NCI-H128 (cell line): ENCODE data around the gene PTPRK.

Source experiments
- DNase-seq: peaks from one replicate; lab custom pipeline; 2025; ENCODE audit not compliant: unreplicated experiment; lab: John Stamatoyannopoulos, UW

Gene PTPRK

DNA sequence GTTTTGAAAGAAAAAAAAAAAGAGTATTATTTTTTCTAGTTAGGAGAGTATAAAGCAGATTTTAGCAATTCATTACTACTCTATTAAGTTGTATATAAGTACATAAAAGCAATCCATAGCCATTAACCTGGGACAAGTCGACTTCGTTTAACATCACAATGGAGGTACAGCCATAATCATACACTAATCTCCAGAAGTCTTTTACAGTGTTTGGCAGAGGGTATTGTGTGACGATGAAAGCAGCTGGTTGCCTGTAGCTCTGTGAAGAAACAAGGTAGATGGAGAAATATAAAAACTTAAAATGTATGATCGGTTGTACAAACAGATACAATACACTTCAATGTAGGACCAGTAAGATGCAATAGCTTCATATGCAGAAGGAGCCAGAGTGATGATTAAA is 543.6 kb downstream of the PTPRK start:
- no peak for DNase-seq

GRCh38 chr6:127976111-127976510 is 544.3 kb downstream of the PTPRK start:
- no peak for DNase-seq

DNA sequence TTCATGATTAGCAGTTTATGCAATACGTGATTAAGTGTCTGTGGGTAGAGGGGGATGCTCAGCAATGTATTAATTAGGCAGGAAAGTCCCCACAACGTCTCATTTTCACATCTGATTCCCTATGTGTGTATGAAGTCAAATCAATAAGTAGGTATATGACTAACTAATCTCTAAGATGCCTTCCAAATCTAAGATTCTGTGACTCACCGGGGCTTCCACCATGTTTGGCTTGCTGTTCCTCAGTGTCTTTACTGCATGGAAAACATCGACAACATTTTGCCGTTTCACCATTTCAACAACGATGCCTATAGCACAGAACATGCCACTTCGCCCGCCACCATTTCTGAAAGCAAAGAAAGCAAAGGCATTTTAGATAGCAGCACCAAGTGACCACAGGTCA is 547.6 kb downstream of the PTPRK start:
- no peak for DNase-seq

- DNase-seq, result no peak
Measured at GRCh38 chr6:127971945-127972391, 548.4 kb downstream of the PTPRK start.

DNA sequence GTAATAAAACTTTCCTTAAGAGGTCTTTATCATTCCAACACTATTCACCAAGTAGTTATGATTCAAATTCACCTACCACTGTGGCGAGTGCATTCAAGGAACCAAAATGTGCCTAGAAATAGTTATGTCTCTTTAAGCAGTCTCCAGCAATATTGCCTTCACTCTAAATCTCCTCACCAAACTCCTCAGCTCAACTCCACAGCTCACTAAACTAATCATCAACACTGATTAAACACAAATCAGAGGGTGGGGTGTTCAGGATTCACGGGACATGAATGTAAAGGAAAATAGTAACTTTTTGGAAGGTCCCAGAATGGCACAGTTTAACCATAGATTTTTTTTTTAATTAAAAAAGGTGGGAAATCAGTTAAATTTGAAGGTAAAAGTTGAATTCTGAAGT is 549.0 kb downstream of the PTPRK start:
- no peak for DNase-seq

DNA sequence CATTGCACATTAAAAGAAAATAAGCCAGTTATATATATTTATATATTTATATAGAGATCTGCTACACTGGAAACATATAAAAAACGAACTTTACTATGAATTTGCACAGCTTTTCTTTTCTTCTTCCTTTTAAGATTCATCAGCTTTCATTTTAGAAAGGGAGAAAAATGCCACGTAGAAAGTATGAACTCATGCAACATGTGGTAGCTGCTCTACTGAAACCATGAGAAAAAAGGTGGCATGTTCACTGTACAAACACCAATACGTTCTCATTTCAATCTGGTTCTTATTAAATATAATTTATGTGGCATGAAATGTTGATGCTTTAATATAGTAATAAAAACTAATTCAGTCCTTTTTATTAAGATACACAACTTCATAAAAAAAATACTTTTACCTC is 550.7 kb downstream of the PTPRK start:
- no peak for DNase-seq

DNA sequence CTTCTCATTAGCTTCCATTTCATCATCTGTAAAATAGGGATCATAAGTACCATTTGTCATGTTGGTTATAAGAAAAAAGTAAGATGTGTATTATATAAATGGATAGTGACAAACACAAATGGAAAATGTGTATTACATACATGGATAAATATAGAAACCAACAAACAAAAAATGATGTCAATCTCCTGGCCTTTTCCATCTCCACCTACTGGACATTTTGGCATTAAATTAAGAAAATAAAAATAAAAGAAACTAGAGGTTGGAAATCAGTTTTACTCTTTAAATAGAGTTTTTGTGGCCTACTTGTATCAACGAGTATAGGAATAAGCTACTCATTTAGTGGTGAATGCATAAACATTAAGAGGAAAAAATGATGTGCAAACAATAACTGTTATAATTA is 552.0 kb downstream of the PTPRK start:
- DNase-seq, result no peak

DNA sequence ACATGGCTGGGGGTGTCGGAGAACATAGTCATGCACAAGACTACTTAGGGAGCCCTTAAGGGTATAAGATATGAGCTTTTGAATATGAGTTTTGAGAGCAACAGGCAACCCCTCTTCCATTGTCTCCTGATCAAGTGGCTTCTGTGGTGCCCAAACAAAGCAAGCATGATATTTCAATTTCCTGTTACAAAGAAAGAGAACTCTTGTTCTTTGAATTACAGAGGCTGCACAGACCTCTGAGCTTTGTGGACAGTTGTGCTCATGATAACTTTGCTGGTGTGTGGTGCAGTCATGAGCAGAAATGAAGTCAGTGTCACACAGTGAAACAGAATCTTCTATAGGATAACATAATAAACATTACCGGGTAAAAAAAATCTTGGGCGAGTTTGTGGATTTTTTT is 552.7 kb downstream of the PTPRK start:
- DNase-seq, result no peak

GRCh38 chr6:127966616-127967015 is 553.8 kb downstream of the PTPRK start:
- DNase-seq, result no peak

DNA sequence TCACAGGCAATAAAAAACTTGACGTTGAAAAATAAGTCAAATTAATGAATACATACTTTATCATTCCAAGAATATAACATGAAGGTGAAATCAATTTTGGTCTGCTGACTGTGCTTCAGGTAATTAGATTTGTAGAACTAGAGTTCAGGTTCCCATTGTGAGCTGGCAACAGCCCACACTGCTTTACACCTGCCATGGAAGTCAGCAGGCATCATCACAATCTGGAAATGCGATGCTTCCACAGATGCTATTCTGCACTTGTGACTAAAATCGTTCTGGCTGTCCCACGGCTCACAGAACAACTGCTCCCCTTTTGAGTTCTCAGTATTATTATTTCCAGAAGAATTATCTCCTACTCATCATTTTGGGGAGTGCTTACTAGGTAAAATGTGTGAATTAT is 556.9 kb downstream of the PTPRK start:
- DNase-seq, result no peak

- no peak for DNase-seq
Measured at GRCh38 chr6:127959869-127960268, 560.5 kb downstream of the PTPRK start.

- no peak for DNase-seq
Measured at GRCh38 chr6:127956956-127957355, 563.4 kb downstream of the PTPRK start.

GRCh38 chr6:127956260-127956888 is 564.0 kb downstream of the PTPRK start:
- DNase-seq, result no peak

DNA sequence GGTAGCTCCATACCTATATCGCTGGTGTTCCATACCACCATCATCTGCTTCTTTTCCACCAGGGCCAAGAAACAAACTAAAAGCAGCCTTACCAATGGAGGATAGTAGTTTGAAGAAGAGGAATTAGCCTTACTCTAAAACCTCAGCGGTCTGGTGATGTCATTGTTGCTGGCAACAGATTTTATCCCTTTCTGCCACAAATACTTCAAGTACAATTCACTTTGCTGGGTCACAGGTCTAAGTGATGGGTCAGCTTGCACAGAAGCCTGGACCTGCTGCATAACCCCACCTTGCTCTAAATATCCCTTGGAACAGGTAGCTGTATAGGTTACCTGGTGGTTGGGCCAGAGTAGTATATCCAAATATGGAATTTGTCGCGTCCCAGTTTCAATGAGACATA is 566.3 kb downstream of the PTPRK start:
- DNase-seq, result no peak

DNA sequence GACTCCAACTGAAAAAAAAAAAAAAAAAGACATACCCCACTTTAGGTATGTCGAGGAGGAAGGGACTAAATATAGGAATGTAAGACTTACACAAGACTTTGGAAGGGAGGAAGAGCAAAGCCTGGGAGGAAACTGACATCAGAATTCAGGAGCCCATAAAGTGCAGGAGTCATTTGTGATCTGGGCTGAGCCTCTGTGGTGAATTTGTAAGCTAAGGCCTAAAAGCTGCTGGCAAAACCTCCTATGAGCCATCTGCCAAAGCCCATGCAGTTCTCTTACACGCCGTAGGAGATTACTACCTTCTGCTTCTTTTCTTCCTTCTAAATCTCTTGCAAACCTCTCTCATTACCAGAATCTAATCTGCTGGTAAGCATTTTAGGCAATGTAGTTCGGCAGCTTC is 567.6 kb downstream of the PTPRK start:
- DNase-seq, result no peak

DNA sequence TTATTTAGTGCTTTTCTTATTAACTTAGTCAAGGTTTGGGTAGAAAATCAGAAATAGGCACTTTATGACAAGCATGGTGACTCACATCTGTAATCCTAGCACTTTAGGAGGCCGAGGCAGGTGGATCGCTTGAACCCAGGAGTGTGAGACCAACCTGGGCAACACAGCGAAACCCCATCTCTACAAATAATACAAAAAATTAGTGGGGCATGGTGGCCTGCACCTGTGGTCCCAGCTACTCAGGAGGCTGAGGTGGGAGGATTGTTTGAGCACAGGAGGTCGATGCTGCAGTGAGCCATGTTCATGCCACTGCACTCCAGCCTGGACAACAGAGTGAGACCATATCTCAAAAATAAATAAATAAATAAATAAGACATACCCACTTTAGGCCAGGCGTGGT is 568.2 kb downstream of the PTPRK start:
- no peak for DNase-seq

DNA sequence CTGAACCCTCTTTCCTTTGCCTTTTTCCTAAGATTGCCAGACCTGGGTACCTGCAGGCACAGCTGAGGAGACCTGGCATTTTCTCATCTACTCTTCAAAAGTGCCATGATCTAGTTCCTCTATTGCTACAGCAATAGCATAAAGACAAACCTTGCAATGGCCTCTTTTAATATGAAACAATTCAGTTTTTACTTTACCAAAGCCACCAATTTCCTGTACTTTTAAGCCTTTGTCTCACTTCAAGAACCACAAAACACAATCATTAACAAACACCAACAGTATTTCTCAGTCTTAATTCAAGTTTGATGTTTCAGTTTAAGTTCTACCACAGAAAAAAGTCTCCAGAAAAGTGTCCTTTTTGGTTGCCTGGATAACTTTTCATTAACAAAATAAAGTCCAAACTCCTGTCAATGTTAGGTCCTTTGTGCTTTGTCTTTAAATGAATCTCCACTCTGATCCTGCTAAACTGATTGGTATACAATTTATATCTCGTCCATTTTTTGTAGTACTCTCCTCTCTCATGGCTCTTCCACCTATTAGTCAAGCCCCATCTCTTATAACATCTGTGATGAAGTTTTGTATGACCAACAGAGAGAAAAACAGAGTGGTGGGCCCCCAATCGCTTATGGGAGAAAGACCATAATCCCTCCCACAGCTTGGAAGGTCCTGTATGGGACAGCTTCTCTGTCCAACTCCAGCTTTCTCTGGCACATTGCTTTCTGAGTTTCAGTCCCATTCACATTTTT is 569.1 kb downstream of the PTPRK start:
- no peak for DNase-seq

DNA sequence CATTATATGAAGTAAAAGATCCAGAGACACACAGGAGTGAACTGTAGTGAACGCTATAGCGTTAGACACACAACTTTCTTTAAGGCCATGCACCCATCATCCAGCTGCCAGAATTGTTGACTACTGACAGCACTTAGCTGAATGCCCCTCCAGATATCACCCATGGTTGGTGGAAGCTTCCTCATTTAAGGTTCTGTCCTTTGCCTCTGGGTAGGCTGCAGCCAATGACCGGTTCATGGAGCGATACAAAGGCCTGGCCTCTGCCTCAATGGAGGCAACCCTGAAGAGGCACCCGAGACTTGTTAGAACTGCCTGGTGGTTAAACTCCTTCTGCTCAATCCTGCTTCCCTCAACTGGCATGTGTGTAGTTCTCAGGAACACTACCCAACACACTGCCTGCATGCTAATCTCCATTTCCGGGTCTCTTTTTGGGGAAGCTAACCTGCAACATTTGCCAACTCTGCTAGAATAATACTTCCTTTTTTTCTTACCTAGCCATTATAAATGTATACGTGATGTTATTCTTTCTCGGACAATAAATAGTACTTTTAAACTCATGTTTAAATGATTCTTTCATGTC is 569.7 kb downstream of the PTPRK start:
- no peak for DNase-seq

GRCh38 chr6:127949251-127949650 is 571.1 kb downstream of the PTPRK start:
- DNase-seq, result no peak

GRCh38 chr6:127946388-127946787 is 574.0 kb downstream of the PTPRK start:
- no peak for DNase-seq

DNA sequence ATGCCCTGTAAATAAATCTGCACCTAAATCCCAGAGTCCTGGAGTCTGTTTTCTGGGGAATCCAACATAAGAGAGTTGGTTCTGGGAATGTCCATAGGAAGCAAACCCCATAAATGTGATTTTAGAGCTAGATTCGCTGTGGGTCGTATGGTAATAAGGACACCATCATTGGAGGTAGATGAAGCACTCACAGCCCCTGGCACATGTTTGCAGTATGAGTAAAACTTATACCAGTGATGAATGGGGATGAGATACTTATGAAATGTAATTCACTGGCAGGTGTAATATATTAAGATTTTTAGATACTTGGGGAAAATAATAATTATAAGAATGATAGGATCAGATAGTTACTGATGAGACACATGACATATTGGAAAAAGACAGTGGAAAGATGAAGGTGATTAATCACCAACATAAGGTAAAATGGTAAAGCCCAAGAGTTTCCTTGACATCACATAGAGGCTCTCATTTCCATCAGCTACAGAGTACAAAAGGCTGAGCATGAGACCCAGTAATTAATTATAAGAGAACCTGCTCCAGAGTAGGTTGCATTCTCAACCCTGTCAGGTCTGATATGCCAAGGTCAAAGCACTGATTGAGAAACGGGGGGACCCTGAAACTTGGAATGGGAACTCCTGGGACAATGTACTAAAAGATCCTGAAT is 574.8 kb downstream of the PTPRK start:
- DNase-seq, result no peak

- no peak for DNase-seq
Measured at GRCh38 chr6:127941228-127941627, 579.2 kb downstream of the PTPRK start.
